GM19193 (cell line): Measurements from ENCODE around the gene PGAM2.

Experiments
- POLR2A ChIP-seq: IDR thresholded peaks from 4 replicates; pipeline ENCODE4 v1.6.1; 2011; ENCODE audit not compliant: insufficient read depth, insufficient read length; ENCODE audit errors: extremely low read depth

Gene PGAM2

GRCh38 chr7:44106311-44107065 is 41.1 kb upstream of the PGAM2 start:
- no peak for TF ChIP-seq POLR2A

GRCh38 chr7:44105832-44106231 is 40.5 kb upstream of the PGAM2 start:
- TF ChIP-seq POLR2A, result no peak

- no peak for TF ChIP-seq POLR2A
Observed at GRCh38 chr7:44104860-44105771, 39.7 kb upstream of the PGAM2 start.

- no peak for TF ChIP-seq POLR2A
Observed at GRCh38 chr7:44103923-44104859, 38.8 kb upstream of the PGAM2 start, which contains the start of gene AEBP1. Gene AEBP1 (plus strand): TSS chr7:44104345. CDS start chr7:44104666, 321 bp downstream.

- no peak for TF ChIP-seq POLR2A
Observed at GRCh38 chr7:44103566-44103922, 38.2 kb upstream of the PGAM2 start.

- no peak for TF ChIP-seq POLR2A
Observed at GRCh38 chr7:44102846-44103565, 37.6 kb upstream of the PGAM2 start.

GRCh38 chr7:44101966-44102845 is 36.8 kb upstream of the PGAM2 start:
- no peak for TF ChIP-seq POLR2A

- TF ChIP-seq POLR2A, result no peak
Observed at GRCh38 chr7:44101303-44101965, 36.1 kb upstream of the PGAM2 start.

GRCh38 chr7:44100458-44101302 is 35.3 kb upstream of the PGAM2 start:
- no peak for TF ChIP-seq POLR2A

GRCh38 chr7:44099669-44100068 is 34.3 kb upstream of the PGAM2 start:
- no peak for TF ChIP-seq POLR2A

- TF ChIP-seq POLR2A, result no peak
Observed at GRCh38 chr7:44098092-44099068, 33.0 kb upstream of the PGAM2 start.
